NCI-H2029 (cell line): ENCODE data around the gene NCAPH2.

Source experiments
- DNase-seq: peaks from one replicate; lab custom pipeline; 2025; lab: John Stamatoyannopoulos, UW

The NCAPH2 gene

DNA sequence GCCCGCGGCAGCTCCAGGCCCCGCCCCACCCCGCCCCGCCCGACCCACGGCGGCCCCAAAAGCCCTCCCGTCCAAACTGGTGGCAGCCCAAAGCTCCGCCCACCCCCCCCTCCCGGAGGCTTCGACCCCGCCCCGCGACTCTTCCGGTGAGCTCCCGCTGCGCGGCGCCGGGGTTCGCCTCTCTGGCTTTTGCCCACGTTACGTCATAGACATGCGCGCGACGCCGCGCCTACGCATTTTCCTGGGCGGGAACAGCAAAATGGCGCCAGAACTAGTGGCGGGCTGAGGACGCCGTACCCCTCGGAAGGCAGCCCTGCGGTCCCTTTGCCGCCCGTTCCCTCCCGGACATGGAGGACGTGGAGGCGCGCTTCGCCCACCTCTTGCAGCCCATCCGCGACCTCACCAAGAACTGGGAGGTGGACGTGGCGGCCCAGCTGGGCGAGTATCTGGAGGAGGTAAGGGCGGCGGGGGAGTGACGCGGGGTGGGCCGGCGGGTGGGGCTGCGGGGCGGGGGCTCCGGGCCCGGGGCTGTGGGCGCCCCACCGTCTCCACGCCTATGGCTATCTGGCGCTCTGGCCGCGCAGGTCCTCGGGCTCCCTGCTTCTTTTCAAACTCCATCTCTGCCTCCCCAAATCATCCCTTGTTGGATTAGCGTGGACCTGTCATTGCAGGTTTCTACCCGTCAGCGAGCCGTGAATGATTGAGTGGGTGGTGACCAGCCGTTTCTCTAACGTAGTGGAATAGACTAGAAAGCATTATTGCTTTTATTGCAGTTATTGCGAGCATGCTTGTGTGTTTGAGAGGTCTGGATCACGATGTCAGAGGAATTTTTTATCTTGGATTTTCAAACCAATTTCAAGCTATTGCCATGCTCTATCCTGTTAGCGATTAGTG lies at the start of gene NCAPH2:
Gene NCAPH2, plus strand, starts transcription at position 234 of the 894 bp plus-strand sequence. Its CDS starts 114 bp downstream, at position 348.
- DNase-seq = peak; percentile 85

GRCh38 chr22:50459016-50459415 lies 49.0 kb upstream of the NCAPH2 start:
- no peak for DNase-seq

- DNase-seq = no peak
Measured at GRCh38 chr22:50459496-50460140, 48.4 kb upstream of the NCAPH2 start.

GRCh38 chr22:50460938-50461337 lies 47.1 kb upstream of the NCAPH2 start:
- DNase-seq = no peak

DNA sequence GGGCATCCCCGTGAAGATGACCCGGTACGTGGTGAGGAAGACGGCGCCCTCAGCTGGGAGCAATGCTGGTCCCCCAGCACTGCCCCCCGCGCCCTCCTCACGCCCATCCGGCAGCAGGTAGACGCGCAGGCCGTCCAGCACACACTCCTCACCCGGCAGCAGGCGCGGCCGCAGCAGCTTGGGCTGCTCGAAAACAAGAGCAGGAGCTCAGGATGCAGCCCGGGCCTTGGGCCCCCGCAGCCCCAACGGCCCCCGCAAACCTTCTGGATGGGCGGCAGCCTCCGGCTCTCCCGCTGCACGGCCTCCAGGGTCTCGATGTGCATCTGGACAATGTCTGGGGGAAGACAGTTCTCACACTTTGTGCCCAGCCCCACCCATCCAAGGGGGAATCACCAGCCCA lies 46.5 kb upstream of the NCAPH2 start:
- no peak for DNase-seq

GRCh38 chr22:50461979-50462540 lies 46.0 kb upstream of the NCAPH2 start:
- no peak for DNase-seq

GRCh38 chr22:50463188-50463900 lies 44.7 kb upstream of the NCAPH2 start:
- DNase-seq = no peak

GRCh38 chr22:50464451-50464850 lies 43.6 kb upstream of the NCAPH2 start:
- no peak for DNase-seq

DNA sequence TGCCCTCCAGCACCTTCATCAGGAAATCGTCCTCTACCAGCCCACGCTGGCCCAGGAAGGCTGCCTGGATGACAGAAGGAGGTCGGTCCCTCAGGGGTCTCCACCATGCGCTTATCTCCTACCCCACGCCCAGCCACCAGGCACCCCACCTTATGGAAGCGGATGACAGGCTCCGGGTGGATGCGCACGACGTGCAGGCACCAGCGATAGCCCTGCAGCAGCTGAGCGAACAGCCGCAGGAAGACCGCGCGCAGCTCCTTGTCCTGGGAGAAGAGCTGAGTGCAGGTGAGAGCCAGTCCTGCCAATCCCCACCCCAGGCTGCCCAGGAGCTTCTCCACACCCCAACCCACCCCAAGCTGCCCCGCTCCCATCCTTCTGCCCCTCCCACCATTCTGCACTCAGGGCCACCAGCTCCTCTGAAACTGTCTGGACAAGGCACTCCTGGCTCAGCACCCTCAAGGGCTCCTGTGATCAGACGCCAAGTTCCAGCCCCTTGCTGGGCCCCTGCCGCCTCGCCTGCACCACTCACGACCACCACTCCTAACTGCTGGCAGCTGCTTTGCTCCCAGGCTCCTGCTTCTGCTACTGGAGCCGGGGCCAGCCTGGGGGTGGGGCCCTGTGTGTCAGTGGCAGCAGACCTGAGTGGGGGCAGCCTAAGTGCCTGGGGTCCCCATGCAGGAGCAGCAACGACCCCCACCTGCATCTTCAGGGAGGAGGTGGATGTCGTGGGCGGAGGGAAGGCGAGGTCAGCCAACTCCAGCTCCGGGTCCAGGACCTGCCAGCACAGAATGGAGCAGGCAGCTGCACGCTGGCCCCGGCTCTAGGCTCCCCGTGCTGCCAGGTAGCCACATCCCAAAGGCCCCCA lies 42.7 kb upstream of the NCAPH2 start:
- DNase-seq = no peak

- no peak for DNase-seq
Measured at GRCh38 chr22:50467341-50467740, 40.7 kb upstream of the NCAPH2 start.

GRCh38 chr22:50467773-50468440 lies 40.1 kb upstream of the NCAPH2 start:
- no peak for DNase-seq

GRCh38 chr22:50468626-50469025 lies 39.4 kb upstream of the NCAPH2 start:
- DNase-seq = no peak

GRCh38 chr22:50469377-50470305 lies 38.4 kb upstream of the NCAPH2 start:
- no peak for DNase-seq

DNA sequence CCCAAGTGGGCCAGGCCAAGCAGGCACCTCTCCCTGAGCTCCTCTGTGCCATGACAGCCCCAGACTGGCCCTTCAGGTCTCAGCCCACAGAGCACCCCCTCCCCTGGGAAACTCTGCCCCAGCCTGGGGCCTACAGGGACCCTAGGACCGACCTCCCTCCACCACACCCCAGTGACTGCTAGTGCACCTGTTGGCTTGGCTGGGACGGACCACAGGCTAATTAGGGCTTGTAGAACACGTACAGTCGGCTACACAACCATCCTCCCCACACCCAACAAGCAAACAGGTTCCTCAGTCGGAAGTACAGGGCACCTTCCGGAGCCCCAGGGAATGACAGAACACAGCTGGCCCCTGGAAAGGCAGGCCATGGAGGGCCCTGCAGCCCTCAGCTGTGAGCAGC lies 37.5 kb upstream of the NCAPH2 start:
- DNase-seq = no peak

DNA sequence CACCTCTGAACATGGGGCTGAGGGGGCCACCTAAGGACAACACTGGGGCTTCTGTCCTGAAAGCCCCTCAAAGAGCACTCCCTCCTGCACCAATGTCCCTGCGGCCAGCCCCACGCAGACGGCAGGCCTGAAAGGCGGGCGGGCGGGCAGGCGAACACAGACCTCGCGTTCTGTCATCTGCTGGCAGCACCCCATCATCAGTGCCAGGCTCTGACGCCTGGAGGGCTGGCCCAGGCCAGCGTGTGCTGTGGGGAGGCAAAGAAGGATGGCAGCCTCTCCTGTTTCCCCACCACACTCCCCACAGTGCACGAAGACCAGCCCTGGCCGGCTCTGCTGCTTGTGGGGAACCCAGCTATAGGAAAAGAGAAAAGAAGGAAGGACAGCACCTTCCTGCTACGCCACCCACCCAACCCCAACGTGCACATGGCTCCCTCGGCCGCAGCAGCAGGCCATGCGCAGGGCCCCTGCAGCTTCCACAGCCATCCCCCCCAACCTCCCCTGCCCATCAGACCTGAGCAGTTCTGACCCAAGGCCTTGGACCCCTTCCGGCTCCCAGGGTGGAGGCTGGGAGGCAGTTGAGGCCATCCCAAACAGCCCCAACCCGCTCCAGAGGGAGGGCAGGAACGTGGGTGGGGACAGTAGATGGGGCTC lies 36.7 kb upstream of the NCAPH2 start:
- DNase-seq = no peak

DNA sequence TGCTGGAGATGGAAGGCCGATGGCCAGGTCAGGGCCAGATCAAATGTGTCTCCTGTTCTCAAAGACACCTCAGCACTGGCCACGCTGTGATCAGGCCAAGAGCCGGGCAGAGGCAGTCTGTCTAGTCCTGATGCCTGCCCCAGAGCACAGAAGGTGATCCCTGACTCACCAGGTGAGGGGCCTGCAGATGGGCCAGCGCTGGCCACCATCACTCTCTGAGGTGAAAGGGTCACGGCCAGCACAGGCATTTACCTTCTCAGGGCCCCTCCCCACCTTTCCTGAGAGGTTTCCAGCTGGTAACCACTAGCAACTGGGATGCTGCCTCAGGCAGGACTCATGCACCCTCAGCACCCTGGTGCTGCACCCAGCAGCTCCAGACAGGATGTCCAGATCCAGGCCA lies 36.1 kb upstream of the NCAPH2 start:
- DNase-seq = no peak

DNA sequence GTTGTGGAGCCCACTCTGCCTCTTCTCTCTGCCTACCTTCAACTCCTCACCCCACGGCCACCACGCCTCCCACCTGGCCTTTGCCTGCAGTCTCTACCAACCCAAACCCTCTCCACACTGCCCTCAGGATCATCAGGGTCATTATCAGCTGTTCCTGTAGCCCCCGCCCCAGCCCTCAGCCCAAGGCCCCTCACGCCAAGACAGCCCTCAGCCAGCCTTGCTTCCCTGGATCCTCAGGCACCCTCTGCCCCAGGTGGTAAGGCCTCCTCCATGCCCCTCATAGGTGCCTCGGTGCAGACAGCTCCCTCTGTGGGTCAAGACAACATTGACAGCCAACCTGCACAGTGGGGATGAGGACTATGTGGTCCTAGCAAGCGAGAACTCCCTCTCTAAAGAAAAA lies 34.9 kb upstream of the NCAPH2 start:
- no peak for DNase-seq

GRCh38 chr22:50473855-50474671 lies 34.0 kb upstream of the NCAPH2 start:
- no peak for DNase-seq
